GM11168 (cell line): ENCODE data around the gene ZNF354C.

Experiments
- in situ Hi-C: fragments of 300-500 bp; cut with MboI; formaldehyde crosslinking; loops from one replicate; pipeline ENCODE4 v1.12.0; 2022; ENCODE audit warnings: low sequenced_read_pairs; ENCODE audit not compliant: unreplicated experiment

Gene ZNF354C

GRCh38 chr5:179113143-179113530 lies 53.0 kb downstream of the ZNF354C start:
- in situ Hi-C loops = no loop called here

GRCh38 chr5:179113945-179114641 lies 53.9 kb downstream of the ZNF354C start:
- in situ Hi-C loops = no loop called here

DNA sequence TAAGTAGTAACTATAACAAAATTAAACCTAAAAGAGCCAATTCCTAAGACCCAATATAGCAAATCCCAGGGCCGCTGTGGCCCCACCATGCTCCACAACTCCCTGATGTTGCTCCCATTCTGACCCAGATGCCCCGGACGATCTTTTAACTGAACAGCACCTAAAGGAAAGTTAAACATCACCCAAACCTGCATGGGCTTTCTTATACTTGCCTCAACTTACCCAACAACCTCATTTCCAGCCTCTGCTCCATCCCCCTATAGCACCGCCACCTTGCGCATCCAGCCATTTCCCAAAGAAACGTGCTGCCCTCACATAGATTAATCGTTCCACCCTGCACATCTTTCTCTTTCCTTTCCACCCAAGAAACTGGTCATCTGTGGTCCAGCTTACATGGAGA lies 54.6 kb downstream of the ZNF354C start:
- in situ Hi-C loops = no loop called here

DNA sequence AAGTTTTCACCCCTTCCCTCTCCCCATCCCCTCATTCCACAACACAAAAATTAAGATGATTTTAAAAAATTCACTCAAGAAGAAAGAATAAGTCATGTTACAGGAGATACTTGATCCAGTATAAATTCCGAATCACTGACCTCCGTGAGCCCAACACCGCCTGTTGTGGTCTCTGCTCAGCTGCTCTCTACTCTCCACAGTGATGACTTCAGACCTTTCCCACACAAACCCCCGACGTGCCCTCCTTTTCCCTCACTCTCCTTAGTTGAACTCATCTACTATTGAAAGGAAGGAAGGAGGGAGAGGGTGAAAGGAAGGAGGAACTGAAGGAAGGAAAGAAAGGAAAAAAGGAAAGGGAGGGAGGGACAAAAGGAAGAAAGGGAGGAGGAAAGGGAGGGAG lies 55.1 kb downstream of the ZNF354C start:
- in situ Hi-C loops = no loop called here

- in situ Hi-C loops = no loop called here
These were observed 55.8 kb downstream of the ZNF354C start for GRCh38 chr5:179115845-179116524.

DNA sequence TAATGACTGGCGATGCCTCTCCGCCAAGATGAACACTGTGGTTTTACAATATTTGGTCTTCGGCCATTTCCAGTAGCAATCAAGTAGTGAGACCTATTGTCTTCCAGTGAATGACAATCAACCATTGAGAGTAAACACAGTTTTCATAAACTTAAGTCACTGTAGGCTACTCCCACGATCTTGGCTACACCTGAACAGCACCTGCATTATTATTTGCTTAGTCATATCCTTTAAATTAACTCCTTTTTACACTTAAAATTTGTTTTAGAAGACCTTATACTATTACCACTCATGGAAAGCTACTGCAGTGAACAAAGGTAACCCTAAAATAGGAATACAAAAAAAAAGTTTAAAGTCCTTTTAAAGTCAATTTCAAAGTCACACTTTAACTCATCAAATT lies 58.2 kb downstream of the ZNF354C start:
- in situ Hi-C loops = no loop called here

GRCh38 chr5:179118756-179119414 lies 58.7 kb downstream of the ZNF354C start:
- in situ Hi-C loops = no loop called here

DNA sequence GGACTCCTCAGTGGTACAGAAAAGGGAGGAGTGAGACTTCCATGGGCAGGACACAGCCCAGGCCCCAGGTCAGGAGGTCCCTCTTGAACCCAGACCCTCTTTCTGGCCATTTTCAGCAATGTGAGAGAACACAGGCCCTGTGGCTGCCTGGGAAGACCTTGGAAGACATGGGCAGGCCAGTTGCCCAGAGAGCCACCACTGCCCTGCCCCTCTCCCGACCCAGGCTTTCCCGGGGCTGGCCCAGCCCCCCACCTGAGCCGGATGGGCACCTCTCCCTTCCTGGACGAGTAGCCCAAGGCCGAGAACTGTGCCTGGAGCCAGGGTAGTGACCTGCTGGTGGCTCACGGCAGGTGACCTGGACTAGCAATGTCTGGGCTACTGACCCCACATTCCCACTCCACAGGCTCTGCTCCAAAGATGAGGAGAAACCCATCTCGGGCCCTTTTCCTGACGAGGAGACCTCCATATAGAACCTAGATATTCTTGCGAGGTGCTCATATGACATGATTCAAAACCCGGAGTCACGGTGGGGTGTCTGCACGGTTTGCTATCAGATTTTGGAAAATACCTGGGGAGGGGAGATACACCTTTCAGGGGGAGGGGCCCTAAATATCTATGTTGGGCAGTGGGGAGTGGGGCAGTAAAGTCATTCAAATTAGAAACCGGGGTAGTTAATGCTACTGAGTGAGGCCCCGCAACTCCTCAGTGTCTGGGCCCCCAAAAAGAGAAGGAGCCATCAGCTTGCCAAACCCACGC lies 59.4 kb downstream of the ZNF354C start:
- in situ Hi-C loops = no loop called here

DNA sequence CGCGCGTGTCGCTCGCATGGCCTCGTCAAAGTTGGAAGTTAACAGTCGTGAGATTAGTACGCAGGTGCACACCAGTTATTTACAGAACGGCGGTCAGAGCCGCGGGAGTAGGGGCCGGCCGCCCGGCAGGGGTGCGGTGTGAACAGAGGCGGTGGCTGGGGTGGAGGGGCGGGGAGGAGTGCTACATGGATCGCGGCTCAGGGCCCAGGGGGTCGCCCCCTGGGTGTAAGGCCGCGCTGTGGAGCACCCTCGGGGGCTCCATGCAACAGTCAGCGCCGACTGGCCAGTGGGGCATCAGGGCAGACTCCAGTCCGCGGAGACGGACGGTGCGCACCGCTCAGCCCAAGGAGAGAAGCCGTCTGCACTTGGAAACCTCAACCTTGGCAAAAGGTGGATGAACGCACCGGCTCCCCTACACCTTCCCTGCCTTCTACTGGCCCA lies 60.3 kb downstream of the ZNF354C start:
- in situ Hi-C loops = no loop called here

- in situ Hi-C loops = no loop called here
These were observed 60.9 kb downstream of the ZNF354C start for GRCh38 chr5:179120951-179121666.

DNA sequence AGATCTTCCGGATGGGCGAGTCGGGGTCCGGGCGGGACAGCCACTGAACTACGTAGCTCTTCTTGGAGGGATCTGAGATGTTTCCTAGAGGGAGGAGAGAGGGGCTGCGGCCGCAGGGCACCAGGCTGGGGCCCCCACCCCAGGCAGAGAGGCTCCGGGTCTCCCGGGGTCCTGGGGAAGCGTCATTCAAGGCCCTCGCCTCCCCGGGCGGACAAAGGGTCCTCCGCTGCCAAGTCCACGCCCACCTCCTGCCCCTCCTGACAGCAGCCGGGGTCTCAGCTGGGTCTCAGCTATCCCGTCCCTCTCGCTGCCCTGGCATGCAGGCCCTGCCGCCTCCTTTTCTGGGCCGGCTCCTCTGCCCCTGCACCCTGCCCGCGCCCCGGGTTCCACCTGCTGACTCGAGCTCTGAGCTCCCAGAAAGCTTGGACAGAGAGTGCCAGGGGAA lies 61.5 kb downstream of the ZNF354C start:
- in situ Hi-C loops = no loop called here

- in situ Hi-C loops = no loop called here
These were observed 62.4 kb downstream of the ZNF354C start for GRCh38 chr5:179122411-179123108.

GRCh38 chr5:179123109-179123426 lies 62.9 kb downstream of the ZNF354C start:
- in situ Hi-C loops = no loop called here

- in situ Hi-C loops = no loop called here
These were observed 63.5 kb downstream of the ZNF354C start for GRCh38 chr5:179123491-179124272.

DNA sequence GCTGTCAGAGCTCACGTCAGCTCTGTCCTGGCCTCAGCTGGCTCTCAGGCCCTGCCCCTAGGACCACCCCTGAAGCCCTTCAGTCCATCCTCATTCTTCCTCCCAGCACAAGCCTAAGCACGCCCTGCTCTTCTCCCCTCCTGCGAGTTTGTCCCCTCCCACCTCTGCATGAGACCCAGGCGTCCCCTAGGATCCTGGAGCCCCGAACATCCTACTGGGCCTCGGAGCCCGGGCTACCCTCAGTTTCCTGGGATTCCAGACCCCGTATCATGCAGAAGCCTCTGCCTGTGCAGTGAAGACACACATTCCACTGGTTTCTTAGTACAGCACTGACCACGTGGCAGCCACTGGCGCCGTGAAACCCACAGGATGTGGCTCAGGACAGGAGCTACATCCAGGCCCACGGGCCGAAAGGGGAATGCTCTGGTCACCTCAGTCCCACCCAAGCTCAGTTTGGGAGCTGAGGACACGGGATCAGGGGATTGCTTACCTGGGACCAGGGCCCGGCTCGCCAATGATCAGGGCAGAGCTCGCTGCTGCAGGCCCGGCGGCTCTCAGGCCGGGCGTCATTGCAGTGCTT lies 64.2 kb downstream of the ZNF354C start:
- in situ Hi-C loops = no loop called here

DNA sequence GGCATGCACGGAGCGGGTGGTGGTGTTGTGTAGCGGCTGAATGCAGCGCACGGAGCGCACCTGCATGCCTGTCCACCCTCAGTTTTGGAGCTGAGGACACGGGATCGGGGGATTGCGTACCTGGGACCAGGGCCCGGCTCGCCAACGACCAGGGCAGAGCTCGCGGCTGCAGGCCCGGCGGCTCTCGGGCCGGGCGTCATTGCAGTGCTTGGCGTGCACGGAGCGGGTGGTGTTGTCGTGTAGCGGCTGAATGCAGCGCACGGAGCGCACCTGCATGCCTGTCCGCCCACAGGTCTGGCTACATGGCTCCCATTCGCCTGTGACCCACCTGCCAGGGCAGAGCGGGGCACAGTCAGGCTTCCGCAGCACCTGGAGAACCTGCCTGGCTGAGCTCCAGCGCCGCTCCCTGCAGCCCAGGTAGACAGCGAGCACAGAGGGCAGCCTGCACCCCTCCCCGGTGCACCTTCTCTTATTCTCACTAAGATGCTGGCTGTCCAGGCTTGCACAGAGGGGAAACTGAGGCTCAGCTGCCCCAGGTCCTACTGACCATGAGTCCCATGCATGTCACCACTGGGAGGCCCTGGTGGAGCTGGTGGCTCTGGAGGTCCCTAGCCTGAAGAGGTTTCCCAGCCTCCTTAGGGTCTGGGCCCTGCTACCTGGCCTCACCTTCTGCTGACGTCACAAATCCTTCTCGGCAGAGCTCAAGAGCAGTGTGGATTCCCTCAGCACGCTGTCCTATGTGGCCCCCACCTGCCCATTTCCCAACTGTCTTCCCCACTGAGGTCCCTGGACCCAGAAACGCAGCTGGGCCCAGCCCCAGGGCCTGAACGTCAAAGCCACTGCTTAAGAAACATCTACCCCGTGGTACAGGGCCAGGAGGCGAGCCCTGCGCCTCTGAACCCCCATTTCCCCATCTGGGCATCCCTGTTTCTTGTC lies 64.9 kb downstream of the ZNF354C start:
- in situ Hi-C loops = no loop called here

- in situ Hi-C loops = no loop called here
These were observed 65.8 kb downstream of the ZNF354C start for GRCh38 chr5:179125789-179126505.
